Cortex of kidney (tissue), 1 donor: Measurements from ENCODE around the gene ADAP1.
"Not testable (repeated sequence)": the region's sequence is repeated elsewhere in the genome, so short reads cannot be mapped to it uniquely, and the experiment has no call there.

ENCODE experiments used
- DNase-seq: peaks from one replicate; lab custom pipeline; 2025; lab: John Stamatoyannopoulos, UW

ADAP1 gene

DNA sequence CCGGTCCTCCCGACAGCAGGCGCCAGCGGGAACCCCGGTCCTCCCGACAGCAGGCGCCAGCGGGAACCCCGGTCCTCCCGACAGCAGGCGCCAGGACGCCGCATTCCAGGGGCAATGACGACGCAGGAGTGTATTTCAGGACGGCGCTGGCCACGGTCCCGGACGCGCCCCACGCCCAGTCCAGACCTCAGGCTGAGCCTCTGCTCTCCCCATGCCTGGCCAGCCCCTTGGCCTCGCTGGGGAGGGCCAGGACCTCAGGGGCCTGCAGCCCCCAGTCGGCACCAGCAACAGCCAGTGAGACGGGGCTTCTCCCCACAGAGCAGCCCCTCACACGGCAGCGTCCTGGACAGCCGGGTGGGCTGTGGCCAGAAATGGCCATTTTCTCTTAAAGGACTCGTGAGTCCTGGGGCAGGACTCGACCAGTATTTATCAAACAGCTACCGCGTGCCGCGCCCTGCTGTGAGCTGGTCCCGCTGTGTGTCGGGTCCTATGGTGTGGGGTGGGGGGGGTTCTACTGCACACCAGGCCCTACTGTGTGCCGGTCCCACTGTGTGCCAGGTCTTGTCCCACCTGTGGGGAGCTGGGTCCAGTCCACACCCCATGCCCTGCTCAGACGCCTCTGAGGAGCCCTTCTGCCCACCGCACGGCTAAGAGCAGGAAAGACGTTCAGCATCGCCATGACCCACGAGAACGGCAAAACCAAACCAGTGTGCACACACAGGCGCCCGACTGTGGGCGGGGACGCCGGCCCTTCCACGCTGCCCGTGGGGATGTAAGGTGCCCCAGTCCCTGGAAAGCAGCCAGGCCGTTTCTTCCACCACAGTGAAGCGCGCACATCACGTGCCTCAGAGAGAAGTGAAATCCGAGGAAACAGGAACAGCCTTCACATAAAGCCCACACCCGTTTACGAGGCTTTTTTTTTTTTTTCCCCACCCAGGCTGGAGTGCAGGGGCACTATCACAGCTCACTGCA, 44.8 kb downstream of the ADAP1 start:
- no peak for DNase-seq

- not testable (repeated sequence) for DNase-seq
These were observed 45.7 kb downstream of the ADAP1 start for GRCh38 chr7:908591-909357.

DNA sequence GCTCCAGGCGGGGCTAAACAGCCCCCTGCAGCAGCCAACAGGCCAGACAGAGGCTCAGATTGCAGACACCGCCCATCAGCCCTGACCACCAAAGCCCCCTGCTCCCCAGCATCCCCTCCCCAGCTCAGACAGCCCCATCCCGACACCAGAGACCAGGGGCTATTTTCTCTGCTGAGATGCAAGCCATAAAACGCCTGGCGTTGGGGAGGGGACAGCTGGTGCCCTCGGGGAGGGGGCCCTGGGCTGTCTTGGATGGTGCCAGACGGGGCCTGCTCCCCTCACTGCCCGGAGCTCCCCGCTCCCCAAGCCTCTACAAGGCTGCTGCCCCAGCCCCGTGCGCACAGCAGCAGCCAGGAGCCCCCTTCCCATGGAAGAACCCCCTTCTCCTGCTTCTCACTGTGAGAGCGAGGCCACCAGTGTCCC, 46.3 kb downstream of the ADAP1 start:
- DNase-seq, result no peak

DNA sequence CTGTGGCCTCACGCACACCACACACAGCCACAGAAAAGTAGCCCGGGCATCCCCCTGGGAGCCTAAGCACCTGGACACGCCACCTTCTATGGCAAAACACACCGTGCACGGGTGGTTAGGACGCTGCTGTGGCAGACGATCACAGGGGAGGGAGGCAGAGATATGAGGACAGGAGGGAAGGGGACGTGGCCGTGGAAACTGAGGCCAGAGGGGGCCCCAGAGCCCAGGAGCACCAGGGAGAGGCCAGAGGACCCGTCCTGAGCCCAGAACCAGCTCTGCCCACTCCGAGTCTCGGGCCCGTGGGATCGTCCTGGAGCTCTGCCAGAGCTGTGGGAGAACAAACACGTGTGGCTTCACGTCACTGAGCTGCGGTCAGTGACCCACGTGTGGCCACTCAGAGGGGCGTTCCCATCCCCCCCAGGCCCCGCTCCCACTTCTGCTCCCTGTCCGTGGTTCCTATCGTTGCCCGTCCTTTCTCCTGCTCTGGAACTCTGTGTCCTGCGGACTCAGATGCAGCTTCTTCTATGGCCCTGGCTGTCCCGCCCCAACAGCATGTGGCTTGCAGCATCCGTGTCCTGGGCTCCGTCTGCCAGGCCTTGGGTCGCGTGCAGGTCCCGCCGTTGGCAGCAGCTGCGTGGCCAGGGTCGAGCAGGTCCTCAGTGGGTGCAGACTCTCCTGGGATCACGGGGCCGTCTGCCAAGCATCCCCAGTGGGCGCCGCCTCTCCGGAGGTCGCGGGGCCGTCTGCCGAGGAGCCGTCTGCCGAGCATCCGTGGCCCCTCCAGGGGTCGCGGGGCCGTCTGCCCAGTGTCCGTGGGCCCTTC, 47.1 kb downstream of the ADAP1 start:
- DNase-seq, result no peak

- no peak for DNase-seq
These were observed 47.7 kb downstream of the ADAP1 start for GRCh38 chr7:906776-907157.

- no peak for DNase-seq
These were observed 49.6 kb downstream of the ADAP1 start for GRCh38 chr7:904847-905246.

DNA sequence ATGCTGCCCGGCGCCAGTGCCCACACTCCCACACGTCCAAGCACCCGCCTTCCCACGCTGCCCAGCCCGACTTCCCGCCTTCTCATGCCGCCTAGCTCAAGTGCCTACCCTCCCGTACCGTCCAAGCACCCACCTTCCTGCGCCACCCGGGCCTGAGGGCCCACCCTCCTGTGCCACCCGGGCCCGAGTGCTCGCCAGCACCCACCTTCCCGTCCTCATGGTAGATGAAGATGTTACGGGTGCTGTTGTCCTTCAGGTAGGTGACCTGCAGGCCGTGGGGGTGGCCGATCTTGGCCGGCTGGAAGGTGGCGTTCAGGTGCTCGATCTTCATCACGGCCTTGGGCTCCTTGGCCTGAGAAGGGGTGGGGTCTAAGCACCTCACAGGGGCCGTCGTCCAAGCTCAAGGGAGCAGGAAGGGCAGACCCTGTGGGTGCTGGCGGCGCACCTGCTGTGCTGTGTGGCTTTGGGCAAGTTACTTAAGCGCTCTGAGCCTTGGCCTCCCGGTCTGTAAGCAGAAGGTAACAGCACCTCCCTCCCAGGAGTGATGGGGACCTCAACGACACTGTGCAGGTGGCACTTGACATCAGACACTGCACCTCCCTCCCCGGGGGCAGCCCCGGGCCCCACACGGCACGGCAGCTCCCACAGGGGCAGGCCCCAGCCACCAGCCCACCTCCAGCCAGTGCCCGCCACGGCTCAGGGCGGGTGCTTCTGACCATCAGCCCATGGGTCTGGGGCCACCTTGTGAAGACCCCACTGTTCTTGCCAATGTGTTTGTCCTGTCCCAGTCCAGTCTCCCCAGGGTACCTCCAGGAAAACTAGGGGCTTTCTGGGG, 50.3 kb downstream of the ADAP1 start:
- no peak for DNase-seq

- no peak for DNase-seq
These were observed 51.5 kb downstream of the ADAP1 start for GRCh38 chr7:902996-903395.

- DNase-seq, result no peak
These were observed 52.9 kb downstream of the ADAP1 start for GRCh38 chr7:901388-902154.

GRCh38 chr7:901041-901387, 53.5 kb downstream of the ADAP1 start:
- DNase-seq, result no peak

- DNase-seq, result no peak
These were observed 54.0 kb downstream of the ADAP1 start for GRCh38 chr7:900331-901040.

GRCh38 chr7:899806-900205, 54.7 kb downstream of the ADAP1 start:
- DNase-seq, result no peak

DNA sequence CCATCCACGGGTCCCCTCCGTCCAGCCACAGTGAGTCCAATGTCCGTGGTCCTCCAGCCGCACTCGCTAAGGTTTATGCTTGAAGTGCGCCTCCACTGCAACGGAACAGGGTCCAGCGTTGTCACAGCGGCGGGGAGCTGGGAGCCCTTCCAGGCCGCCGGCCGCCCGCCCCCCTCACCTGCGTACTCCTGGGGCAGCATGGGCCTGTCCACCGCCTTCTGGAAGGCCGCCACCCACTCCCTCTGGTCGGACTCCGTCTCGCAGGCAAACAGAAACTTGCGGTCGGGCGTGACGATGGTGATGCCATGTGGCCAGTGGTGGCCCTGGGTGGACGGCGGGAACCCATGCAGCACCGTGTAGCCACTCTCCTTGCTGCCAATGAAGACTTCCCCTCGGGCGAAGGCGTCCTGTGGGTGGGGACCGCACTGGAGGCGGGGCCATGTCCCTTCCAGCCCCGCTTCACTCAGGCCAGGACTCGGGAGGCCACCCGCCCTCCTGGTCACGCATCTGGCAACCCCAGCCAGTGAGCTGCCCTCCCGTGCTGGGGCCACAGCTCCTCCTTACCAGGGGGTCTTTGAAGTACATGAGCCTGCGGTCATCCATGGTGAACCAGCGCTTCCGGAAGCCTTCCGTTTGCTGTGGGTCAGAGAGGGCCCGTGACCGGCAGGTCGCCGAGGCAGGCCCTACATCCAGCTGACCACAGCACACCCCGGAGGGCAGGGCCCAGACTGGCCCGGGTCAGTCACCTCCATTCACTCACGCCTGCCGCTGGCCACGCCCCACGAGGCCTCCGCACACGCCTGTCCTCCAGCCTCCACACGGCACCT, 55.4 kb downstream of the ADAP1 start:
- no peak for DNase-seq

DNA sequence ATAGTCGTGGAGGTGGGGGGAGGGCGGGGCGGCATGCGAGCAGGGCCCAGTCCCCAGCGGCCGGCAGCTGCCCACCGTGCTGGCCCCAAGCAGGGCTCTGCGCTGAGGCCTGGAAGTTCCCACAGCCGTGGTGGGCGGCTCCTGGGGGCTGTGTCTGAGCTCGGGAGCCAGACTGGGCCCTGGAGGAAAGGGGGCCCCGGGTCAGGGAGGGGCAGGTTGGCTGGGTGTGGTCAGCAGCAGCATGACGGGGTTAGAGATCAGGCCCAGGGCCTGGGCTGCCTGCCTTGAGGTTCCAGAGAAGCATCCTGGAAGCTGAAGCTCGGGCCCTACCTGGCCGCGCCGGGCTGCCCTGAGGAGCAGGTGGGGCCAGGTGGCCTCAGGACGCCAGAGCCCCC, 56.0 kb downstream of the ADAP1 start:
- DNase-seq, result no peak

DNA sequence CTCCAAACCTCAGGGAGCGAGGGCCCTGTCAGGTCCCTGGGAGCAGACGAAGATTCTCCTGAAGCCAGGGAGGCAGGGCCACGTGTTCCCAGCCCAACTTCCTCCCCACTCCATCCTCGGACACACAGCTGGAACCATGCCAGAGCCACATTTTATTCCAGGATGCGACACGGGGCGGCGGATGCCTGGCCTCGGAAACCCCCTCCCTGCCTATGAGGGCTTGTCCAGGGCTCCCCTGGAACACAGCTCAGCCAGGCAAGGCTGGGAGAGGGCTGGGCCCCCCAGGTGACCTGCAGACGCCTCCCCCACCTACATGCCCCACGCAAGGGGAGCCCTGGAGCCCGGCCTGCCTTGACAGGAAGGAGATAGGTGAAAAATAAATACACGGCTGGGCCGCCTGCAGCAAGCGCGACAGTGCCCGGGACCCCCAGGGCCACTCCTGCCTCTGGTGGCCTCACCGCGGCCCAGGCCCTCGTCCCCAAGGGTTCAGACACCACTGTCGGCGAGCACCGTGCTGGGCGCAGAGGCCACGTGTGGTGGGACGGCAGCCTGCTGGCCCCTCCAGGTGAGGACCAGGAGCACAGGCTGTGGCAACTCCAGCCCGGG, 56.6 kb downstream of the ADAP1 start:
- DNase-seq, result no peak

DNA sequence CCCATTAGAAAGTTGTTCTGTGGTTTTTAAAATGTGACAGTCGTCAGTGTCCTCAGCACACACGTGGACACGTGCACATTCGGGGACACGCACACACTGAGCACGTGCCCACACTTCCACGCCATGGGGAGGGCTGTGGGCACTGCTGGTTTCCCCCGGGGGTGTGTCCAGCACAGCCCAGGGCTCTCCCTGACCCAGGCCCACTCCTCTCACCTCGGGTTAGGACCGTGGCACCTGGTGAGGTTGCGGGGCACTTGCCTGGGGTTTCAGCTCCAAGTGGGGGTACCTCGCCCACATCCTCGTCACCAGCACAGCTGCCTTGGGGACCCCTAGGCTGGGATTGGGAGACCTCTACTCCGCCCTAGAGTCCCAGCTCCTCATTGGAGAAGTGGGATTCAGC, 57.4 kb downstream of the ADAP1 start:
- no peak for DNase-seq

DNA sequence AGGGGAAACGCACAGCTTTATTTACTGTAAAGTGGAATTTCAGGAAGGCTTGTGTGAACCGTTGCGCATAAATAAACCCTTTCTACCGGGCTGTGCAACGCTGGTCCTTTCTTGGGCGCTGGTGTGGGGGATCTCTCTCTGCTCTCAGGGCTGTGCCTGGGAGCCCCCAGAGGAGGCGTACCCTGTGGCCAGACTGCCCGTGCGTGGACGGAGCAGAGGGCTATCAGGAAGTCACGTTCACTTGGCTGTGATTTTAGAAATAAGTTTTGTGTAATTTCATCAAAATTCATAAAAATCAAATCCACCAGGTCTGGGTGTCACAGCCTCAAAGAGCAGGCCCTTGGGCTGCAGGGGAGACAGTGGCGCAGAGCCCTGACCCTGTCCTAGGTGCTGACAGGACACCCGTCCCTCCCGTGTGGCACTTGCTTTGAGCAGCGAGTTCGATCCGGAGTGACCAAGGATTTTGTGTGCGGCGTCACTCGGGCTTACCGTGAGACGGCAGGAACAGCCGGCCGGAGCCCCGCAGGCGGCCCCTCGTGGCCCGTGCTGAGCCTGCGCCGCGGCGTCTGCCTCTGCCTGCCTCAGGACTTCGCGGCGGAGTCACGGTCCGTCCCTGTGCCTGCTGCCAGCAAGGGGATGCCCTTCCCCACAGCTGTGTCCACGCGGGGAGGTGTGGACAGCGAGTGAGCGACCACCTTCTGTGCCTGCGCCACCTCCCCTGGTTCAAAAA, 58.0 kb downstream of the ADAP1 start:
- DNase-seq, result no peak

- DNase-seq, result no peak
These were observed 58.9 kb downstream of the ADAP1 start for GRCh38 chr7:895451-896052.
